HT1080 (cell line): ENCODE results near the gene PAX3. TPM values are rescaled to one million over a fixed set of nuclear protein-coding genes. Genes with fewer than 3 reads are reported as not detected.
A peak's percentile ranks its signal among the peaks of the same experiment; 100 is the strongest.

Source experiments
- DNase-seq: peaks from one replicate; pipeline ENCODE4 v3.0.0-alpha.2; 2015; ENCODE audit warnings: low read depth
- total RNA-seq: library from RNA; depleted of rRNA; stranded (reverse); fragments of >200 nt; shearing (Covaris generic); gene quantifications from 2 replicates; pipeline ENCODE4 v1.2.3, GENCODE V29; 2014

PAX3 gene
- total RNA-seq, 1 experiment from 2014 or later, result not detected

DNA sequence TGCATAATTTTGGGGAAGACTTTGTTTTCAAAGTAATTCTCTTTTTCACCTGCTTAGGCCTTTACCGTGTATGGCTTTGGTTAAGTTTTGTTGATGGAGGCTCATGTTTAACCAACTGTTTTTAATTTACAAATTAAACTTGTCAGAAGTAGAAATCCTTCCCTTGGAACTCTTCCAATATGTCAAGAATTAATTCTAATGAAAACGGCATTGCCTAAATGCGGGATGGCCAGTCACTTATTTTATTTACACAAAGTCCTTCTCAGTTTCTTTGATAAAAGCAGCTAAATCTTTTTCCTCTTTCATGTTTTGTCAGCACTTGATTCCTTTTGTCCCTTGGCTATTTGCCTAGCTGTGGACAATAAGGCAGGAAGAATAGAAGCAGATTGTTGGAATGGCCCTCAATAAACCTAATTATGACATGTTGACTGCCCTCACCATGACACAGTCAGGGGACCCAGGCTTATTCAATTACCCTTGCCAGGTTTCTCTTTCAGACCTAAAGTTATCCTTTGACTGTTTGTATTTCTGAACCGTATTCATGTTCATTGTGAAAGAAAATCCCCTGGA lies 26.3 kb downstream of the PAX3 start:
- no peak for DNase-seq

DNA sequence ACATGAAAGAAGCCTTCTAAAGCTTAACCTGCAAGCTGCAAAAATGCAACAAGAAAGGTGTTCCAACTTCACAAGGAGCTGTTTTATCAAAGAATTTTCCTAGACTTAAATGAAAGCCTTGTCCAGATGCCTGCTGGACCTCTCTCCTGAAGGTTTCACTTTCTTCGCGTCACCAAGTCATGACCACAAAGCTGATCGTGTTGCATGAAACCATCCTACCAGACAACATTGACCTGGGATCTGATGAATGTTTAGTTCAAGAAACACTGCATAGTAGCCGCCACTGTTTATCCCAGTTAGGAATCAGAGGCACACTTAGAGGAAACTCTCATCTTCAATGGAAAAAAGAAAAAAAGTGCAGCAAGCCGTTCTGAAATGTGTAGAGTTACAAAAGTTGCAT lies 26.9 kb downstream of the PAX3 start:
- DNase-seq, result no peak

- DNase-seq, result no peak
Observed at GRCh38 chr2:222270396-222270795, 28.4 kb downstream of the PAX3 start.

DNA sequence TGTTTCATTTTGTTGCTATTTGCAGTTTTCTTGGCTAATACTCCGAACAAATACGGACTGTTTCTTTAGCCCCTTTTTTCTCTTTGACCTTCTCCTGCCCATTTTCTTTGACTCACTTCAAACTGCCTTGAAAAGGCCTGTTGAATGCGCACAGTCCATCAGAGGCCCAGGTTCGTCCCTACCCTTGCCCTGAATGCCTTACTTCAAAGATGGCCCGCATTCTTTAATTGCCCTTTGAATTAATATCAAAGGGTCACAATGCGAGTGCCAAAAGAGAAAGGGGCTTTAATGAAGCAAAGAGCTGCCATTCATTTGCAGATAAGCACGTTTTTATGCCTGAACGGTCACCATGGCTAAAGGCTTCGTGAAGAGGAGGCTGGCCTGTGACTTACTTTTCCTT lies 29.7 kb downstream of the PAX3 start:
- DNase-seq, result no peak

GRCh38 chr2:222268311-222268990 lies 30.3 kb downstream of the PAX3 start:
- no peak for DNase-seq

DNA sequence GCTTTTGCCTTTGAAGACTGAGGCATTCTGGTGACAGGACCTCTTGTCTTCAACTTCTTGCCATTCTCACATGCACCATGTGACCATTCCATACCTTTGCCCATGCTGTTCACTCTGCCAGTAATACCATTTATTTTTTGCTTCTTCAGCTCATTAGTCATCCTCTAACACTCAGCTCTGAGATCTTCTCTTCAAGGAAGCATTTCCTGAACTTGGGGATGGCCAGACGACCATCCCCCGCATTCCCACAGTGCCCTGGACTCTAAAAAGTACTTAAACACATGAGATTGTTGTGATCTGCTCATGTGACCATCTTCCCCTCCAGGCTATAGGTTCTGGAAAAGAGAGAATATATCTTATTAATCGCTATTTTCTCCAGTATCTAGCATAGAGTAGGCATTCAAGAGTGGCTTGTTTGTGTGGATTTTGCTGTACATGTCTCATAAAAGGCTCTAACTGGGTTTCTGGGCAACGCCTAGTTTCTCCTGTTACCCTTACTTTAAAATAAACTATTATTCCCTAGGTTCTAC lies 33.9 kb downstream of the PAX3 start:
- peak; percentile 41 for DNase-seq

DNA sequence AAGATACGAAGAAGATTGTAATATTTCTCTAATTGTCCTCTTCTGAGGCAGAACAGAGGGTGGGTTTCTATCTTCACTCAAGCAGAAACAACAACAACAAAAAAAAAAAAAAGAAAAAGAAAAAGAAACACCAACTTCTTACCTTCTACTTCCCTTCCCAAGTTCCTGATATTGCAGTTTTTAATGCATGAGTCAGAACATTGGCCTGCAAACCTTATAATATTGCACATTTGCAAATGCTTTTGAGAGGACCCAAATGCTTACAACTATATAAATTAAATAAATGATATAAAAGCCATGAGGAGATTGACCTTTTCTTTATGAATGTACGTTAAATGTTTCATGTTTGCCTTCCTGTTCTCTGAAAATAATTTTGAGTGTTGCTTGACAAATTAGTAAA lies 37.3 kb downstream of the PAX3 start:
- no peak for DNase-seq

DNA sequence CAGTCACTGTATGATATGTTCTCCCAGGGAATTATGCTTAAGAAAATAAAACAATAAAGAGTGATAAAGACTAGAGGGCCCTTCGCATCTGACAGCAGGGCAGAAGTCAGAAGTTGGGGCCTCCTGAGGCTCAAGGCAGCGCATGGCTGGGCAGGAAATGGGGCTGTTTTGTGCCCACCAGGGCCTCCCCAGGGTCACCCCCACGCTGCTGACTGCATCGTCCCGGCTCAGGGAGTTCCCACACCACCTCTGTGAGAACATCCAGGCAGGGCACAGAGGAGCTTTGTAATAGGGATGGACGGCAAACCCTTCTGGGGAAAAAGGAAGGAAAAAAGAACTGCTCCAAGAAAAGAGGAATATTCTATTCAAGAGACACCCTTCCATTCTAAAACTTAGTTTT lies 41.2 kb downstream of the PAX3 start:
- no peak for DNase-seq

GRCh38 chr2:222256250-222256649 lies 42.5 kb downstream of the PAX3 start:
- DNase-seq, result no peak

DNA sequence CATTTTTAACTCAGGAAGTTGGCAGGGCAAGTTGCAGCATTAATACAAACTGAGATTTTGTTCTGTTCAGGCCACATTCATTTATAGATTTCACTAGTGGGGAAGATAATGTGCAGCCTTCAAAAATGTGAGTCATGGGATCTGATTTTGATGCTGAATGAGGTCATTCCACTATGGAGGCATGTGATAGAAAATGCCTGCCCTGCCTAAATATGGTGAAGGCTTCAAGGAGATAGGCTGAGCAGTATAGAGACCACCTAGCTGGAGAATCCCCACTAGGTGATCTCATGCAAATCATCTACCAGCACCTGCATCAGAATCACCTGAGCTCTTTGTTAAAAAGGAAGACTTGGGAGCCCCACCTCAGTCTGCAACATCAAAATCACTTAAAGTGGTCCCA lies 43.7 kb downstream of the PAX3 start:
- DNase-seq, result no peak

DNA sequence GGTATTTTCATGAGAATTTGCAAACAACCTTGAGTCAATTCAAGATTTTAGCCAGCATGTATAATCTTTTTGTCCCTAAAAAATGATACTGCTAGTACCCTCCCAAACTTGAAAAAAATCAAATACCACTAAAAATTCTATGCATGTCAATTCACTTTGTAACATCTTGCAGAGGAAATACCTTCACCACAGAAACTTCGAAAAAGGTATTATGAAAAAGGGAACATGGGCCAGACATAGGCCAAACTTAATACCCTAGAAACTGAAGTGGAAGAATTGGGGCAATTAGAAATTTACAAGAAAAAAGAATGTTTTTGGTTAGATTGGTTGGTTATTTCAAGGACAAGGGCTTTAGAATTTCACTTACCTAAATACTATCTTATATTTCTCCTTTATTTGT lies 48.5 kb downstream of the PAX3 start:
- DNase-seq, result no peak

GRCh38 chr2:222249444-222249843 lies 49.4 kb downstream of the PAX3 start:
- DNase-seq, result no peak

GRCh38 chr2:222248818-222249217 lies 50.0 kb downstream of the PAX3 start:
- no peak for DNase-seq

DNA sequence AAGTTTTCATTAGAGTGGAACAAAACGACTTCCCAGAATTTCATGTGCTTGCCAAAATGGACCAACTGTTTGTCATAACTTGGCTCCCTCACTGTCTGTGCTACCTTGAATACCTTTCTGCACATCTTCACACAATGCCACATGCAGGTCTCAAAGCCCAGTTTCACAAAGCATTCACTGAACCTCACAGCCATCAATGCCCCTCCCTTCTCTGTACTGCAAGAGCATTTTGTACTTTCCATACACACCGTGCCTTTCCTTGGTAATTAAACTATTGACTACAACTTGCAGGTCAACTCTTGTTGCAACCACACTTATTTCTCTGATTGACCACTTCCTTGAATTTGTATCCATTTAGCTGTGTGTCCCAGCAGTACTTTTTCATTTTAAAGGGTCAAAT lies 50.5 kb downstream of the PAX3 start:
- no peak for DNase-seq

DNA sequence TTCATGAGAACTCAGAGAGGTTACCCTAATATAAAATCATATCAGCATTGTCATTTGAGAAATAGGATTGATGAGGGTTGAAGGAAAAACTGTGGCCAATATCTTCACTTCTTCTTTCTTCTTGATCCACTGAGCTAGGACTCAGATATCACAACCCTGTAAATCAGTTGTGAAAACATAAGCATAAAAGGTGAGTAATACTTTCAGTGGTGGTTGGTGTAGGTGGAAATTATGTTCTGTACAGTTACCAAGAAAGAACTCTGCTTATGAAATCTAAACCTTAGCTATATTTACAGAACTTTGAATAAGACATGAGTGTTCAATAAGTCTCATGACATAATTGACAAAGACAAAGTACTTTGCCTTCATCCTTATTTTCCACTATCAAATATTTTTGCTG lies 56.3 kb downstream of the PAX3 start:
- no peak for DNase-seq

DNA sequence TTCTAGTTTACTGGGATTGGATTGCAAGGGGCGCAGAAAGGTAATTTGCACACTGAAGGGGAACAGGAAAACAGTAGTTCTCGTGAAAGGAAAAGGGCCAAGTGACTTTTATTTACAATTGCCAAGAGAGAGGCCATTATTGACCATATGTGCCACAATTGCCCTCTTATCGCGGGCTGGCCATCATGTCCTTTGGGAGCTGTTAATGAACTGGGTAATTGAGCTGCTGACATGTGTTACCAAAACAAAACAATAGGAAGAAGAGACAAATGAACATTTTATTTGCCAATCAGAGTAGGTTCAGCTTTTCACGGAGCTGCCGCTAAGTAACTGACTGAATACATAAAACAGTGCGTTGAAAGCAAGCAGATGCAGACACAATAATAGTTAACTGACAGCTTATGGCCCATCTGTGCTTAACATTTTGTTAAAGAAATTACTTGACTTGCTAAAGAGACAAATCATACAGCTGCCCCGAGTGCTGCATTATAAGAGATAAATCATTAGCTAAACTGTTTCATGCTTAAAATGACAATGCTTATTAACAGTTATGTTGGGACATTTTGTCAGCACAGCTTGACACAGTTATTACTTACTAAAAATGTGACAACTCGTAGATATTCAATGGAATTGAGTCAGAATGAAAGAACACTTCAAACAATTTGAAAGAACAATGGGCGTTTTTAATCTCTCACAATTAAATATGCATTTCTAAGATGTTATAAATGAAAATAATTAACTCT lies 57.5 kb downstream of the PAX3 start:
- DNase-seq, result no peak

DNA sequence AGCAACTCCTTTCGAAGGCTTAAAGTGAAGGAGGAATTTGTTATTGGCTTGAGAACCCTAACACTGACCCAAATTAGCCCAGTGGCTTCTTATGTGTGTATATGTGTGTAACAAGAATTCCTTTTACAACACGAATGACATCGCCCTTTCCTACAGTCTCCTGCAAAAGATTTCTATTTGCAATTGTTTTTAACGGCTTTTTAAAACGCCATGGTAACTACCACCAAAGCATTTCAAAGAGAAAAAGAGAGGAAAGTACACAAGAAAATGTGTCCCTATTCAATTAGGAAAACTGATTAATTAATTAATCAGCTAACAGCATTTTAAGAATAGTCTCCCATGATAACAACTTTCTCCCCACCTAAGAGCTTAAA lies 58.1 kb downstream of the PAX3 start:
- no peak for DNase-seq

DNA sequence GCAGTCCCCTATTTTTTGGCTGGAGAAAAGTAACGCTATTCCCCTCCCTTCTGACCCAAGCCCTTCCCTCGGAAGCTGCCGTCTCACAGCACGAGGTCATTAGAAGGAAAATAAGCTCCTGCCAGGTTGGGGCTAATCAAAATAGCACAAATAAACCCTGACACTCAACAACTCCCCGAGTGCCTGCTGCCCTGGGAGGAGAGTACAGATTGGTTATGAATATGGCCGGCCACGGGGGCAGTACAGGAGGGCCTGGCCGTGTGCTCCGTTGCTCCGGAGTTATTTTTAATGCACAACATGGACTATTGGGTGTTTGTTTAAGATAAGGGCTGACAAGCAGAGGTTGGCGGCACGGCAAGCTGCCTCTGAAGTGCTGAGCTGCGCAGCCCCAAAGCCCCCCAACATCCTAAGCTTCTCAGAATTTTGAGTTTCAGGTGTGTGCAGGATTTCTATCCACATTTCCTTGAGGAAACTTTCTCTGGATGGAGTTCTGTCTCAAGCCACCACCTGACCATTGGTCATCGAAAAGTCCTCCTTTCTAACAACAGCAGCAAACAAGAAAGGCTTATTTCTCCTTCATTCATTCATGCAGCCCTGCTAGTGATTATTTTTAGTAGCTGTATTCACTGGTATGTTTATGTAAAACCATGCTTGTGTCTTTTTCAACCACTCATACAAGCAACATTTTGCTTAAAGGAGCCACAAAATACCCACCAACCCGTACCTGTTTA lies 58.7 kb downstream of the PAX3 start:
- DNase-seq, result no peak

GRCh38 chr2:222239091-222239490 lies 59.7 kb downstream of the PAX3 start:
- no peak for DNase-seq

GRCh38 chr2:222238072-222238471 lies 60.7 kb downstream of the PAX3 start:
- DNase-seq, result no peak

DNA sequence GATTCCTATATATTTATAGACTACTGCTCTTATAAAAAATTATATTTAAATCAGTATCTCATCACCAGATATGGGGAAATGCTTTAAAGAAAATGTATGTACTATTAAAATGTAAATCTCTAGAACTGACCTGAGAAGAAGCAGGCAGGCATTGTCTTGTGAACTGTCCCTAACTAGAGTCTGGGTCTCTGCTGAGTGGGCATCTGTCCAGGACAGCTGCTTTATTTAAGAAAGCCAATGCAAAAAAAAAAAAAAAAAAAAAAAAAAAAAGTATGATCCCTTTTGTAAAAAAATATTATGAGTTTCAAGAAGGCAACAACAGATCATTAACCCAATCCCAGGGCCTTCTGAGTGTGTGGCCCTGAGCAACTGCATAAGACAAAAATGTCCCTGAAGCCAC lies 66.0 kb downstream of the PAX3 start:
- no peak for DNase-seq

- DNase-seq, result no peak
Observed at GRCh38 chr2:222232372-222232771, 66.4 kb downstream of the PAX3 start.
